ACC112 (cell line): ENCODE data around the gene EVI5L.

ENCODE experiments used
- H2AFZ ChIP-seq: fragments of 200-600 bp; sonication (generic); one replicate; pipeline ENCODE4 v1.6.0; 2017; ENCODE audit warnings: antibody characterized with exemption, low read length; ENCODE audit not compliant: unreplicated experiment
- H3K27ac ChIP-seq: fragments of 200-600 bp; sonication (generic); 2 replicates; pipeline ENCODE4 v1.5.1; 2014; ENCODE audit warnings: low read depth, mild to moderate bottlenecking, antibody characterized with exemption, low read length, moderate library complexity
- H3K27me3 ChIP-seq: fragments of 200-600 bp; sonication (generic); 2 replicates; pipeline ENCODE4 v1.6.1; 2014; ENCODE audit warnings: mild to moderate bottlenecking, antibody characterized with exemption, low read length, moderate library complexity, mixed read lengths; ENCODE audit not compliant: insufficient read depth
- H3K36me3 ChIP-seq: fragments of 200-600 bp; sonication (generic); 2 replicates; pipeline ENCODE4 v1.6.1; 2016; ENCODE audit warnings: mild to moderate bottlenecking, antibody characterized with exemption, low read length, moderate library complexity, mixed read lengths; ENCODE audit not compliant: insufficient read depth
- H3K4me1 ChIP-seq: fragments of 200-600 bp; sonication (generic); one replicate; pipeline ENCODE4 v1.6.1; 2016; ENCODE audit warnings: low read length, mixed read lengths; ENCODE audit not compliant: insufficient read depth, unreplicated experiment, control insufficient read depth
- H3K4me3 ChIP-seq: fragments of 200-600 bp; sonication (generic); 2 replicates; pipeline ENCODE4 v1.5.1; 2014; ENCODE audit warnings: mild to moderate bottlenecking, low read depth, low read length
- H3K79me2 ChIP-seq: fragments of 200-600 bp; sonication (generic); one replicate; pipeline ENCODE4 v1.6.0; 2016; ENCODE audit warnings: low read length; ENCODE audit not compliant: control insufficient read depth, unreplicated experiment, insufficient read depth

EVI5L gene

GRCh38 chr19:7861619-7862412 is 31.8 kb downstream of the EVI5L start:
- Histone ChIP-seq H3K27ac (no peak overlapping the region), H3K79me2 (no peaks in the 10 kb centered on the region), H3K27me3 (no peaks in the 10 kb centered on the region), H3K4me3 (no peak overlapping the region), H3K4me1 (no peaks in the 10 kb centered on the region), H3K36me3 (no peaks in the 10 kb centered on the region), H2AFZ (no peak overlapping the region)

DNA sequence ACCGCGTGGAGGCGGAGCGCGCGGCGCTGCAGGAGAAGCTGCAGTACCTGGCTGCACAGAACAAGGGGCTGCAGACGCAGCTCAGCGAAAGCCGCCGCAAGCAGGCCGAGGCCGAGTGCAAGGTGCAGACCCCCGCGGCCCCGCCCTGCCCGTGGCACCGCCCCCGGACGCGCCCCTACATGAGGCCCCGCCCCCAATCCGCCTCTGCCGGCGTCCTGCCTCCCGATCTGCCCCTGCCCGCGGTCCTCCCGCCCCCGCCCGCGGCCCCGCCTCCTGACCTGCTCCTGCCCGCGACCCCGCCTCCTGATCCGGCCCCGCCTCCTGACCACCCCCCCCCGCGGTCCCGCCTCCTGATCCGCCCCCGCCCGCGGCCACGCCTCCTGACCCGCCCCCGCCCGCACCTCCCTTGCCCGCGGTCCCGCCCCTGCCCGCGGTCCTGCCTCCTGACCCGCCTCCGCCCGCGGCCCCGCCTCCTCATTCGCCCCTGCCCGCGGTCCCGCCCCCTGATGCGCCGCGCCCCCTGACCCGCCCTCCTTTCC is 32.5 kb downstream of the EVI5L start:
- no peaks in the 10 kb centered on the region for H3K79me2 ChIP-seq
- no peaks in the 10 kb centered on the region for H3K4me1 ChIP-seq
- no peaks in the 10 kb centered on the region for H3K36me3 ChIP-seq
- H3K27ac ChIP-seq: no peak overlapping the region
- no peak overlapping the region for H2AFZ ChIP-seq
- H3K4me3 ChIP-seq: no peak overlapping the region
- no peaks in the 10 kb centered on the region for H3K27me3 ChIP-seq

DNA sequence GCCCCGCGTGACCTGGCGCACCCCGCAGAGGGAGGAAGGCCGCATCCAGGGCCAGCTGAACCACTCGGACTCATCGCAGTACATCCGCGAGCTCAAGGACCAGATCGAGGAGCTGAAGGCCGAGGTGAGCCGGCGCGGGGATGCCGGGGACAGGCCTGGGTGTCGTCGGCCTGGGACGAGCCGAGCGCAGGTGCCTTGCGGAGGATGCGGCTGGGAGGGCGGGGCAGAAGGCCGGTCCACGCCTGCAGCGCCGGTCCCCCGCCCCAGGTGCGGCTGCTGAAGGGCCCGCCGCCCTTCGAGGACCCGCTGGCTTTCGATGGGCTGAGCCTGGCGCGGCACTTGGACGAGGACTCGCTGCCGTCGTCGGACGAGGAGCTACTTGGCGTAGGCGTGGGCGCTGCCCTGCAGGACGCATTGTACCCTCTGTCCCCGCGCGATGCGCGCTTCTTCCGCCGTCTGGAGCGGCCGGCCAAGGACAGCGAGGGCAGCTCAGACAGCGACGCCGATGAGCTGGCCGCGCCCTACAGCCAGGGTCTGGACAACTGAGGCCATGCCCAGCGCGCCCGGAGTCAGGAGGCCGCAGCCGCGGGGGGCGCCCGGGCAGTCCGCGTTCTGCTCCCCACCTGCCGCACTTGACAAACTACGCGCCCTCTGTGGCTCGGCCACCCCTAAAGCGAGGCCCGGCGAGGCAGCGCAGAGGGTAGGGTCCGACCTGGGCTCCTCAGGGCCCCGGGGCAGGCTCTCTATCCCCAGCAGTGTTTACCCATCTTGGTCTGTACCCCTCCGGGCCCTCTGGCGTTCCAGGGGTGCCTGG is 33.3 kb downstream of the EVI5L start:
- Histone ChIP-seq H3K4me3 (no peak overlapping the region), H3K79me2 (no peaks in the 10 kb centered on the region), H3K27ac (no peak overlapping the region), H2AFZ (no peak overlapping the region), H3K4me1 (no peaks in the 10 kb centered on the region), H3K27me3 (no peaks in the 10 kb centered on the region), H3K36me3 (no peaks in the 10 kb centered on the region)

DNA sequence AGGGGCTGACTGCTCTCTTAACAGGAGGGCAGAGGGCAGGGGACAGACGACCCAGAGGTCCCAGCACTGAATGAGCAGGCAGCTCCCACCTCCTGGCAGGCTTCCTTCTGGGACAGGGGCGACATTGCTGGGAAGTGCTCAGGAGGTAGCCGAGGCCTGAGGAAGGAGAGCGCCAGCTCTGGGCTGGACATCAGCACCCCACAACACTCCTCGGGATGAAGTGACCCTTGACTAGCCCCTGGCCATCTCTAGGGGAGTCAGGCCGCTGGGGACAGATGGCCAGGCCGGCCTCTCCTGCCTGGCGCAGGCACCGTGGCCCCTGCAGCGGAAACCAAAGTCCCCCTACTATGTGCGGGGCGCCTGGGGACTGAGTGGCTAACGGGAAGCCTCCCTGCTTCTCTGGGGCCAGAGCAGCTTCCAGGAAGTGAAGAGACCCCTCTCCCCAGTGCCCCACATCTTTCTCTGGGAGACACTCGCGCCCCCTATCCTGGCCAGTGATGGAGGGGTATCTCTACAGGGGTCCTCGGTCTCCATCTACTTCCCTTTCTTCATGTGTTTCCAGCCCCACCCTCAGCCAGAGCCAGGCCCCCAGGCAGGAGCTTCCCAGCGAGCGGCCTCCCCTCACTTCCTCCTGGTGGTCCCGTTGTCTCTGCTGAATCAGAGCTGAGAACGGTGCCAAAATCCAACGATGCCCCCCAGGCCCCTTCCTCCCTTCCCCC is 34.1 kb downstream of the EVI5L start:
- no peaks in the 10 kb centered on the region for H3K4me1 ChIP-seq

GRCh38 chr19:7864690-7865074 is 34.7 kb downstream of the EVI5L start:
- Histone ChIP-seq H3K36me3 (no peaks in the 10 kb centered on the region), H3K27me3 (no peaks in the 10 kb centered on the region), H3K27ac (no peak overlapping the region), H3K79me2 (no peaks in the 10 kb centered on the region), H3K4me3 (no peak overlapping the region), H3K4me1 (no peaks in the 10 kb centered on the region), H2AFZ (no peak overlapping the region)

More for the DNA sequence above, 34.1 kb downstream of the EVI5L start:
- H3K27ac ChIP-seq: no peak overlapping the region
- no peaks in the 10 kb centered on the region for H3K27me3 ChIP-seq
- no peaks in the 10 kb centered on the region for H3K36me3 ChIP-seq
- no peaks in the 10 kb centered on the region for H3K79me2 ChIP-seq
- no peak overlapping the region for H3K4me3 ChIP-seq
- H2AFZ ChIP-seq: no peak overlapping the region

- H3K4me1 ChIP-seq: no peaks in the 10 kb centered on the region
- no peak overlapping the region for H3K4me3 ChIP-seq
- H2AFZ ChIP-seq: no peak overlapping the region
- no peaks in the 10 kb centered on the region for H3K27me3 ChIP-seq
- no peak overlapping the region for H3K27ac ChIP-seq
- no peaks in the 10 kb centered on the region for H3K36me3 ChIP-seq
- no peaks in the 10 kb centered on the region for H3K79me2 ChIP-seq
Observed at GRCh38 chr19:7865262-7865911, 35.4 kb downstream of the EVI5L start.

- H3K27ac ChIP-seq: no peak overlapping the region
- H3K4me1 ChIP-seq: no peaks in the 10 kb centered on the region
- H3K4me3 ChIP-seq: no peak overlapping the region
- no peaks in the 10 kb centered on the region for H3K36me3 ChIP-seq
- no peak overlapping the region for H2AFZ ChIP-seq
- H3K79me2 ChIP-seq: no peaks in the 10 kb centered on the region
- H3K27me3 ChIP-seq: no peaks in the 10 kb centered on the region
Observed at GRCh38 chr19:7866399-7867091, 36.5 kb downstream of the EVI5L start.

DNA sequence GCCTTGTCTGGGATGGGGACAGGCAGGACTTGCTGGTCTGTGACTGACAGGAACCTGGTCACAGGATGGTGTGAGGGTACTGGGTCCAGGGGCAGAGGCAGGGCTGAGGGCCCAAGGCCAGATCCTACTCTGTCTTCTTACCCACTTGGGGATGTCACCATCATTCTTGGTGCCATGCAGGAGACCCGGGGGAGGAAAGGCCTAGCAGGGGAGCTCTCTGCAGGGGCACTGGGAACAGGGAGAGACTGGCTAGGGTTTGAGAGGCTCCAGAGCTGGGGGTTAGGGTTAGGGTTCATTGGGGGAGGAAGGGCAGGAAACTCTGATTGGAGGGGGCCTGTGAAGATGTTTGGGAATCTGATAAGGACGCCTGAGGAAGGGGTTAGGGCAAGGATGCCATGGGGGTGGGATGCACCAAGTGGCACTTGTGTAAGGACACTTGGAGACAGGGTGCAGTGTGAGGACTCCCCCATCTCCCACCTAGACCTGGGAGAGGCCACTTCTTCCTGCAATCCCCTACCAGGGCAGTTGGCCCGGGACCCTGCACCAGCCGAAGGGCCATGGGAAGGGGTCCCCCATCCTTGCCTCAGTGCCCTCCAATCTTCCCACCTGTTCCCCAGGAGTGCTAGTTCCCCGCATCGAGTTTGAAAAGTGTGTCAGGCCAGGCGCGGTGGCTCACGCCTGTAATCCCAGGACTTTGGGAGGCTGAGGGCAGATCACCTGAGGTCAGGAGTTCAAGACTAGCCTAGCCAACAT is 37.2 kb downstream of the EVI5L start:
- H3K27me3 ChIP-seq: no peaks in the 10 kb centered on the region
- no peaks in the 10 kb centered on the region for H3K36me3 ChIP-seq
- no peak overlapping the region for H3K4me3 ChIP-seq
- H3K4me1 ChIP-seq: no peaks in the 10 kb centered on the region
- H2AFZ ChIP-seq: no peak overlapping the region
- no peaks in the 10 kb centered on the region for H3K79me2 ChIP-seq
- H3K27ac ChIP-seq: no peak overlapping the region

- no peak overlapping the region for H2AFZ ChIP-seq
- H3K27ac ChIP-seq: no peak overlapping the region
Observed at GRCh38 chr19:7868326-7868670, 38.3 kb downstream of the EVI5L start.

More at GRCh38 chr19:7868326-7868670, 38.3 kb downstream of the EVI5L start:
- no peaks in the 10 kb centered on the region for H3K79me2 ChIP-seq
- 0 out of 2 replicates have a peak overlapping the region, but pooled peaks have one; percentile 68 for H3K4me3 ChIP-seq
- no peaks in the 10 kb centered on the region for H3K4me1 ChIP-seq
- no peaks in the 10 kb centered on the region for H3K36me3 ChIP-seq
- peaks cover 8% of the 10 kb centered on the region for H3K27me3 ChIP-seq
